GM23248 (cell line): Measurements from ENCODE around the gene ZMIZ1. TPM values are rescaled to one million over a fixed set of nuclear protein-coding genes. Genes with fewer than 3 reads are reported as not detected.

ENCODE experiments used
- DNase-seq: peaks from one replicate; pipeline ENCODE4 v3.0.0-alpha.2; 2015
- H2AFZ ChIP-seq: fragments of 200-600 bp; sonication (generic); 2 replicates; pipeline ENCODE4 v1.6.1; 2016; ENCODE audit warnings: antibody characterized with exemption
- H3F3A ChIP-seq: fragments of 200-600 bp; sonication (generic); 2 replicates; pipeline ENCODE4 v1.6.1; 2016; ENCODE audit warnings: mild to moderate bottlenecking, antibody characterized with exemption, mixed run types; ENCODE audit not compliant: insufficient read depth
- H3K27ac ChIP-seq: fragments of 200-600 bp; sonication (generic); 2 replicates; pipeline ENCODE4 v1.5.1; 2016; ENCODE audit warnings: mild to moderate bottlenecking
- H3K27me3 ChIP-seq: fragments of 200-600 bp; sonication (generic); replicated peaks from 2 replicates; pipeline ENCODE4 v1.6.1; 2016; ENCODE audit warnings: mild to moderate bottlenecking; ENCODE audit not compliant: insufficient read depth
- H3K36me3 ChIP-seq: fragments of 200-600 bp; sonication (generic); 2 replicates; pipeline ENCODE4 v1.6.1; 2016; ENCODE audit warnings: low read depth, mild to moderate bottlenecking
- H3K4me1 ChIP-seq: fragments of 200-600 bp; sonication (generic); 2 replicates; pipeline ENCODE4 v1.6.1; 2016; ENCODE audit warnings: mild to moderate bottlenecking; ENCODE audit not compliant: insufficient read depth
- H3K4me2 ChIP-seq: fragments of 200-600 bp; sonication (generic); one replicate; pipeline ENCODE4 v1.6.1; 2016; ENCODE audit warnings: mild to moderate bottlenecking; ENCODE audit not compliant: unreplicated experiment
- H3K4me3 ChIP-seq: fragments of 200-600 bp; sonication (generic); 2 replicates; pipeline ENCODE4 v1.5.1; 2016; ENCODE audit warnings: mild to moderate bottlenecking
- H3K79me2 ChIP-seq: fragments of 200-600 bp; sonication (generic); 2 replicates; pipeline ENCODE4 v1.6.1; 2016; ENCODE audit warnings: mild to moderate bottlenecking; ENCODE audit not compliant: insufficient read depth
- H3K9ac ChIP-seq: fragments of 200-600 bp; sonication (generic); 2 replicates; pipeline ENCODE4 v1.6.1; 2016; ENCODE audit warnings: mild to moderate bottlenecking
- H3K9me2 ChIP-seq: fragments of 200-600 bp; sonication (generic); 2 replicates; pipeline ENCODE4 v1.6.1; 2016; ENCODE audit warnings: mixed run types, mild to moderate bottlenecking, moderate library complexity; ENCODE audit not compliant: insufficient read depth
- H3K9me3 ChIP-seq: fragments of 200-600 bp; sonication (generic); one replicate; pipeline ENCODE4 v1.6.1; 2017; ENCODE audit warnings: low read depth
- H4K20me1 ChIP-seq: fragments of 200-600 bp; sonication (generic); 2 replicates; pipeline ENCODE4 v1.6.0; 2016; ENCODE audit not compliant: insufficient read depth
- EZH2 ChIP-seq: fragments of 200-600 bp; sonication (generic); IDR thresholded peaks from 2 replicates; pipeline ENCODE4 v1.6.1; 2018; ENCODE audit warnings: antibody characterized with exemption, mild to moderate bottlenecking; ENCODE audit not compliant: insufficient read depth, poor library complexity, severe bottlenecking
- EZH2phosphoT487 ChIP-seq: fragments of 200-600 bp; sonication (generic); IDR thresholded peaks from 2 replicates; pipeline ENCODE4 v1.6.1; 2018; ENCODE audit warnings: antibody characterized with exemption, moderate library complexity, mild to moderate bottlenecking, low read depth; ENCODE audit not compliant: insufficient read depth
- WGBS, 2 experiments: methylation state at CpG; one replicate each; pipeline ENCODE4 v1.1.6; 2015 to 2017; ENCODE audit warnings: low lambda C conversion rate in 2 of 2, low coverage in 1 of 2; ENCODE audit errors: missing lambda C conversion rate in 2 of 2; 5-methylcytosine and 5-hydroxymethylcytosine counted together
- in situ Hi-C: fragments of 300-500 bp; cut with MboI; formaldehyde crosslinking; loops from 2 replicates; pipeline ENCODE4 v1.15.0; 2020
- polyA plus RNA-seq: library from polyadenylated mRNA; unstranded; fragments of >200 nt; fragmentation: Nextera tagmentation; extraction: Ambion mirVana; gene quantifications from 2 replicates; pipeline ENCODE4 v1.2.1, GENCODE V29; 2016
- total RNA-seq: library from RNA; depleted of rRNA; stranded (reverse); fragments of >200 nt; shearing (Covaris generic); gene quantifications from 2 replicates; pipeline ENCODE4 v1.2.3, GENCODE V29; 2014

Gene ZMIZ1
- total and polyA plus RNA-seq, 2 experiments from 2014 or later: 21.9 to 28.4 TPM

DNA sequence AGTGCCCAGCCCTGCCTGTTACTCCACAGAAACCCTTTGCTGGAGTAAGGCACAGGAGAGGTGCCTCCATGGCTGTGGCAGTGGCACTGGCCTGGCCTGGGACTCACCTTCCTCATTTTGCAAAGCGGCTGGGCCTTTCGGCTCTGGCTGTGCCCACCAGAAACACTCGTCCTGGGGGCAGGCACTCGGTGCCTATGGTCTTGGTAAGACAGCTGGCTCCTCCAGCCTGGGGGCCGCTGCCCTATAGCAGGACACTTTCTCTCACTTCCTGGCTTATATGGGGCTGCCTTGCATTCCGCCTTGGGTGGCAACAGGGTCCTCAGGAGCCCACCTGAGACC lies 13.2 kb downstream of the ZMIZ1 start:
- 94 to 95% methylated on average over 4 to 6 of the region's 6 CpGs for WGBS, 2 experiments
- H3K36me3 ChIP-seq: no peaks in the 10 kb centered on the region
- H3K27me3 ChIP-seq: no peaks in the 10 kb centered on the region
- H3K9me3 ChIP-seq: no peaks in the 10 kb centered on the region
- H3K4me1 ChIP-seq: peaks cover 71% of the 10 kb centered on the region
- peak overlapping the region; percentile 71 for H3K4me2 ChIP-seq
- in situ Hi-C loops: no loop called here
- H3K9ac ChIP-seq: peak overlapping the region; percentile 88
- H3F3A ChIP-seq: peaks cover 45% of the 10 kb centered on the region
- TF ChIP-seq EZH2 (no peak), EZH2phosphoT487 (no peak)
- no peaks in the 10 kb centered on the region for H3K9me2 ChIP-seq
- H4K20me1 ChIP-seq: no peaks in the 10 kb centered on the region
- peak overlapping the region; percentile 100 for H3K27ac ChIP-seq
- H2AFZ ChIP-seq: no peak overlapping the region
- H3K4me3 ChIP-seq: no peak overlapping the region
- DNase-seq: no peak
- H3K79me2 ChIP-seq: peaks cover 100% of the 10 kb centered on the region

DNA sequence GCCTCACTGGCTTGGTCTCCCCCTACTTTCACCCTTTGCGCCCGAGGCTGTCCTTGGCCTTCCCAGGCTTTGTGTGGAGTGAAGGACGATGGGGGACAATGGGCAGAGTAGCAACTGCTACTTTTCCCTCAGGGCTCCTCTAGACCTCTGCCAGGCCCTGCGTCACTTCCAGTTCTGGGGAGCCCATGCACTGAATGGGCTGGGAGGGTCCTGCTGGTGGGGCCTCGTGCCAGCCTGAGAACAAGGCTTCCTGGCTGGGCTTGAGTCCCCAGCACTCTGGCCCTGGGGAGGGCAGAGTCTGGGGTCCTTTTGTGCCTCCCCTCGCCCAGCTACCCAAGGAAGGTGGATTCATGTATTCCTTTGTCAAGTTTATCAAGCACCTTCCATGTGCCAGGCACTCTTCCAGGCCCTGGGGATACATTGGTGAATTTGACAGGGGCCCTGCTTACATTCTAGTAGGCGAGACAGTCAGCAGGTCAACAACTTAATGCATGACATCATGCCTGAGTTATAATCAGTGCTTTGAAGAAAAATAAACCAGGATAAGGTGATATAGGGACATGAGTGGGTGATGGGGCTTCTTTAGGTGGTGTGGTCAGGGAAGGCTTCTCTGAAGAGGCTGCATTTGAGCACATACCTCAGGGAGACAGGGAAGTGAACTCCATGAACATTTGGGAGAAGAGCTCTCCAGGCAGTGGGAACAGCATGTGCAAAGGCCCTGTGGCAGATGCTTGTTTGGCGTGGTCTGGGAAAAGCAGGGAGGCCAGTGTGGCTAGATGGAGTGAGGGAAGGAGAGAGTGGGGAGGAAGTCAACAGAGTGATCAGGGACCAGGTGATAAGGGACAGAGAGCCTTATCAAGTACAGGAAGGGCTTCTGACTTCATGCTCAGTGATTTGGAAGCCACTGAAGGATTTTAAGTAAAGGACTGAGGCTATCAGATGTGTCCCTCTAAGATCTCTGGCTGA lies 14.1 kb downstream of the ZMIZ1 start:
- Histone ChIP-seq H2AFZ (no peak overlapping the region), H4K20me1 (0 out of 2 replicates have a peak, but pooled peaks cover 4% of the 10 kb centered on the region), H3K4me1 (peaks cover 66% of the 10 kb centered on the region), H3K9me2 (no peaks in the 10 kb centered on the region), H3K79me2 (peaks cover 100% of the 10 kb centered on the region), H3F3A (peaks cover 45% of the 10 kb centered on the region), H3K36me3 (no peaks in the 10 kb centered on the region), H3K27ac (peak overlapping the region; percentile 100), H3K4me2 (peak overlapping the region; percentile 71), H3K9ac (peak overlapping the region; percentile 88), H3K4me3 (no peak overlapping the region), H3K27me3 (no peaks in the 10 kb centered on the region), H3K9me3 (no peaks in the 10 kb centered on the region)
- DNase-seq: no peak
- 97% methylated on average over 8 of the region's 8 CpGs for WGBS, 2 experiments
- no peak for TF ChIP-seq EZH2phosphoT487
- TF ChIP-seq EZH2: no peak
- in situ Hi-C loops: no loop called here

DNA sequence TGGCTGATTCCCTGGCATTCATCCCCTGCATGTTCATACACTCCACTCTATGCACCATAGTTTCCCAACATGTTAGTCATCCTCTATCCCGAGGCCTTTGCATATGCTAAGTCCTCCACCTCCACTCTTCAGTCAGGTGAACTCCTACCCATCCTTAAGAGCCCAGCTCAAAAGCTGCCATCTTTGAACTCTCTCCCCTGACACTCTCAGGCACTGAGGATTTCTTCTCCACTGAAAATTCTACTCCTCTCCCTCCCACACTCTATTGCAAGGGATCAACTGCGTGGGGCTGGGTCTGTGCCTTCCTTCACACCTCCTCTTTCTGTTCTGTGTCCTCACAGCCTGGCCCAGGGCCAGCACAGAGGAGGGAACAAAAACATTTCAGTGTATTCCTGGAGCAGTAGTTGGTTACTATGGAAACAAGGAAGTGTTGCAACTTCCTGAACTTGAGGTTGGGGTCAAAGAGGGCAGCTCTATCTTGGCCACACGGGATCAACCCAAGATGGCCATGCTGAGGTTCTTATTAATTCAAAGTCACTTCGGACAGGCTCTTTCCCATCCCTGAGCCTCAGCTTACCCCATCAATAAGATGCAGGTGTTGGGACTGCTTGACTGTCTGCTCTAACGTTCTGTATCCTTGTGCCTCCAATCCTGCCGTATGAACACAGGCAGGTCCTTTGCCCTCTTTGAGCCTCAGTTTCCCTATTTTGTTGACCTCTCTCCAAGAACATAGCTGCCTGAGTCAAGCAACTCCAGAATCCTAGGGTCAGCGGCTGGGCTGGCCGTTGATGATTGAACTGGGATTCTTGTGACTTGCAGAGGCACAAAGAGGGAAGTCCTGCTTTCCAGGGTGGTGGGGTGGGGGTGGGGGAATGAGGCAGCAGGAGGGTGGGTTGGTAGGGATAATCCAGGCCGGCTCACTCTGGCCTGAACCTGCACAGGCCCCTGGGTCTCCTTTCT lies 15.5 kb downstream of the ZMIZ1 start:
- Histone ChIP-seq H3K79me2 (peaks cover 100% of the 10 kb centered on the region), H3K4me2 (no peak overlapping the region), H3F3A (peaks cover 37% of the 10 kb centered on the region), H3K9ac (peak overlapping the region; percentile 88), H3K4me3 (no peak overlapping the region), H3K36me3 (no peaks in the 10 kb centered on the region), H4K20me1 (peaks cover 13% of the 10 kb centered on the region; the same call in 1 of the 2 replicates), H3K9me2 (no peaks in the 10 kb centered on the region), H2AFZ (no peak overlapping the region), H3K4me1 (peaks cover 54% of the 10 kb centered on the region), H3K9me3 (no peaks in the 10 kb centered on the region), H3K27ac (peak overlapping the region; percentile 100), H3K27me3 (no peaks in the 10 kb centered on the region)
- in situ Hi-C loops: no loop called here
- 57 to 65% methylated on average over 8 to 9 of the region's 9 CpGs for WGBS, 2 experiments
- peak; percentile 89 for DNase-seq
- TF ChIP-seq EZH2: no peak
- no peak for TF ChIP-seq EZH2phosphoT487

DNA sequence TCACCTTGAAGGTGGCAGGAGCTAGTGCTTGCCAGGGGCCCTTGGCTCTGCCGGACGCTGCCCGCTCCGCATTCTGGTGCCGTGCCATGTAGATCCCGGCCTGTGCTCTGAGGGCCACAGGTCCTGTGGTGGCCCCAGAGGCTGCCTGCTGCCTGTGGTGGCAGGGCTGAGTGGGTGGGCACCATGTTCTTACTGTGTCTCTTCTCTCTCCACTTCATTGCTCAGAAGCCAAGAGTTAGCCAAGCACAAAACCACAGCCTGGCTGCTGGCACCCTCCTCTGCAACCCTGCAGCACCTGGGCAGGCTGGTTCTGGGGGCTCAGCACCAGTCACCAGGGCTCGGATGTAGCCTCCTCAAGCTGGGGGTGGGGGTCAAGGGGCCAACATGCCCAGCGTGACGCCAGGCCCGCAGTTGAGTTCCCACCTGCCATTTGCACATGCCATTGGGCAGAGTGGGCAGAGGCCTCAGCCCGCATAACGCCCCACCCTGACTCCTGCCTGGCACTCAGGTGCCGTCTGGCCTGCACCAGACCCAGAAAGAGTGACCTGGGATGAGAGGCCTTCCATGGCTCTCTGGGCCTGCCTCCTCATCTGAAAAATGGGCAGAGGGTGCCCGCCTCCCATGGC lies 16.3 kb downstream of the ZMIZ1 start:
- H3K4me3 ChIP-seq: no peak overlapping the region
- peaks cover 30% of the 10 kb centered on the region for H3F3A ChIP-seq
- H2AFZ ChIP-seq: no peak overlapping the region
- DNase-seq: no peak
- H4K20me1 ChIP-seq: peaks cover 13% of the 10 kb centered on the region; the same call in 1 of the 2 replicates
- H3K9me3 ChIP-seq: no peaks in the 10 kb centered on the region
- in situ Hi-C loops: no loop called here
- H3K4me1 ChIP-seq: peaks cover 49% of the 10 kb centered on the region
- H3K9ac ChIP-seq: no peak overlapping the region
- H3K27ac ChIP-seq: peak overlapping the region; percentile 100
- TF ChIP-seq EZH2phosphoT487: no peak
- TF ChIP-seq EZH2: no peak
- H3K36me3 ChIP-seq: no peaks in the 10 kb centered on the region
- no peaks in the 10 kb centered on the region for H3K27me3 ChIP-seq
- peaks cover 100% of the 10 kb centered on the region for H3K79me2 ChIP-seq
- H3K4me2 ChIP-seq: no peak overlapping the region
- 87 to 94% methylated on average over 14 of the region's 14 CpGs for WGBS, 2 experiments
- H3K9me2 ChIP-seq: no peaks in the 10 kb centered on the region
